H1 (cell line): Measurements from ENCODE around the gene ADCY7. TPM values are rescaled to one million over a fixed set of nuclear protein-coding genes. Genes with fewer than 3 reads are reported as not detected.

ENCODE experiments used
- CTCF ChIA-PET: fragments of 300-600 bp; sonication (Branson Sonifier 250); formaldehyde crosslinking; loops from one replicate; lab custom pipeline; 2021; ENCODE audit not compliant: partially characterized antibody; lab: Charles Lee
- POLR2A ChIA-PET: fragments of 300-600 bp; sonication (Branson Sonifier 250); formaldehyde crosslinking; loops from one replicate; lab custom pipeline; 2021; ENCODE audit warnings: inconsistent platforms; ENCODE audit not compliant: partially characterized antibody; lab: Charles Lee
- DNase-seq, 2 experiments: peaks; one replicate each; pipeline versions ENCODE4 v3.0.0 to v3.0.0-alpha.2; 2010 to 2022; ENCODE audit warnings: low spot score in 2 of 2, low read depth in 1 of 2, mixed read lengths in 1 of 2
- FAIRE-seq: peaks from 2 replicates; lab custom pipeline; 2011; peaks lifted over from hg19 to GRCh38; lab: Jason Lieb, UNC
- H2AFZ ChIP-seq: 2 replicates; pipeline ENCODE4 v1.8.1; 2012; ENCODE audit warnings: low read length, inconsistent platforms
- H2AK5ac ChIP-seq: 2 replicates; pipeline ENCODE4 v1.6.1; 2013; ENCODE audit warnings: low read depth, low read length
- H2BK120ac ChIP-seq: replicated peaks from 2 replicates; pipeline ENCODE3; 2013; ENCODE audit warnings: low read depth, low read length, inconsistent platforms
- H2BK12ac ChIP-seq: 2 replicates; pipeline ENCODE4 v1.6.1; 2013; ENCODE audit warnings: low read depth, low read length
- H2BK15ac ChIP-seq: 2 replicates; pipeline ENCODE4 v1.6.1; 2013; ENCODE audit warnings: low read length
- H2BK20ac ChIP-seq: 2 replicates; pipeline ENCODE4 v1.6.1; 2013; ENCODE audit warnings: low read length
- H2BK5ac ChIP-seq: 2 replicates; pipeline ENCODE4 v1.6.1; 2013; ENCODE audit warnings: low read depth, low read length
- H3K14ac ChIP-seq: 2 replicates; pipeline ENCODE4 v1.6.1; 2013; ENCODE audit warnings: inconsistent platforms; ENCODE audit not compliant: insufficient read length
- H3K18ac ChIP-seq: 2 replicates; pipeline ENCODE4 v1.6.1; 2013; ENCODE audit warnings: low read length; ENCODE audit errors: extremely low read depth
- H3K23ac ChIP-seq: 2 replicates; pipeline ENCODE4 v1.6.1; 2013; ENCODE audit warnings: inconsistent platforms; ENCODE audit not compliant: insufficient read length
- H3K23me2 ChIP-seq: 2 replicates; pipeline ENCODE4 v1.6.1; 2013; ENCODE audit warnings: low read depth, low read length
- H3K27ac ChIP-seq: 2 replicates; pipeline ENCODE4 v1.6.1; 2011; ENCODE audit warnings: low read depth, low read length, inconsistent platforms
- H3K27me3 ChIP-seq, 4 experiments: replicated peaks in 1 of 4; 1 replicate in 1 of 4; 2 replicates in 3 of 4; pipeline versions ENCODE4 v1.6.1 to v1.8.1; 2011 to 2013; ENCODE audit warnings: low read length in 3 of 4, mild to moderate bottlenecking in 3 of 4, inconsistent platforms in 2 of 4, mixed read lengths in 2 of 4, moderate library complexity in 1 of 4; ENCODE audit not compliant: control insufficient read depth in 3 of 4, insufficient read depth in 3 of 4; ENCODE audit errors: extremely low read depth in 1 of 4
- H3K36me3 ChIP-seq, 4 experiments: 2 replicates each; pipeline versions ENCODE4 v1.6.1 to v1.8.1; 2011 to 2013; ENCODE audit warnings: mild to moderate bottlenecking in 4 of 4, low read length in 3 of 4, moderate library complexity in 2 of 4, control low read depth in 1 of 4, inconsistent platforms in 1 of 4; ENCODE audit not compliant: insufficient read depth in 4 of 4, control insufficient read depth in 2 of 4
- H3K4ac ChIP-seq: replicated peaks from 2 replicates; pipeline ENCODE3; 2013; ENCODE audit warnings: low read length, low read depth, mixed read lengths, inconsistent platforms; ENCODE audit not compliant: insufficient read length
- H3K4me1 ChIP-seq, 4 experiments: replicated peaks in 1 of 4; 1 replicate in 1 of 4; 2 replicates in 3 of 4; pipeline versions ENCODE4 v1.6.1 to v1.8.1; 2011 to 2013; ENCODE audit warnings: low read length in 3 of 4, inconsistent platforms in 2 of 4, mixed read lengths in 1 of 4; ENCODE audit not compliant: insufficient read depth in 4 of 4, control insufficient read depth in 3 of 4
- H3K4me2 ChIP-seq, 2 experiments: 2 replicates each; pipeline versions ENCODE4 v1.6.1 to v1.8.1; 2011 to 2013; ENCODE audit warnings: low read depth in 2 of 2, low read length in 2 of 2, control low read depth in 1 of 2, inconsistent platforms in 1 of 2, mild to moderate bottlenecking in 1 of 2; ENCODE audit not compliant: insufficient read depth in 1 of 2
- H3K4me3 ChIP-seq, 4 experiments: fragments of 200-600, 300-600 bp in 1 of 4; sonication (generic), shearing (Covaris generic), sonication (Bioruptor Twin) in 1 of 4; 2 replicates each; pipeline versions ENCODE4 v1.5.1 to v1.8.1; 2011 to 2016; ENCODE audit warnings: low read length in 4 of 4, low read depth in 3 of 4, control low read depth in 2 of 4, inconsistent platforms in 2 of 4, mild to moderate bottlenecking in 2 of 4, mixed read lengths in 1 of 4, moderate library complexity in 1 of 4; ENCODE audit not compliant: insufficient read depth in 2 of 4; ENCODE audit errors: extremely low read depth in 1 of 4
- H3K56ac ChIP-seq: replicated peaks from 2 replicates; pipeline ENCODE3; 2013; ENCODE audit warnings: low read depth, mild to moderate bottlenecking, mixed read lengths, low read length, inconsistent platforms; ENCODE audit not compliant: insufficient read length
- H3K79me1 ChIP-seq: 2 replicates; pipeline ENCODE4 v1.6.1; 2013; ENCODE audit warnings: low read depth, low read length, control low read depth
- H3K79me2 ChIP-seq, 2 experiments: 2 replicates each; pipeline versions ENCODE4 v1.6.1 to v1.8.1; 2012 to 2013; ENCODE audit warnings: low read length in 2 of 2, mild to moderate bottlenecking in 2 of 2, inconsistent platforms in 1 of 2; ENCODE audit not compliant: insufficient read depth in 2 of 2, control insufficient read depth in 1 of 2
- H3K9ac ChIP-seq, 4 experiments: replicated peaks in 1 of 4; 1 replicate in 1 of 4; 2 replicates in 3 of 4; pipeline versions ENCODE4 v1.6.1 to v1.8.1; 2011 to 2013; ENCODE audit warnings: low read depth in 3 of 4, low read length in 3 of 4, control low read depth in 2 of 4, mild to moderate bottlenecking in 2 of 4, moderate library complexity in 2 of 4, inconsistent platforms in 1 of 4; ENCODE audit errors: extremely low read depth in 1 of 4
- H3K9me3 ChIP-seq, 2 experiments: 2 replicates each; pipeline versions ENCODE4 v1.6.1 to v1.8.1; 2012 to 2013; ENCODE audit warnings: mild to moderate bottlenecking in 2 of 2, moderate library complexity in 2 of 2, control low read depth in 1 of 2, inconsistent platforms in 1 of 2, low read depth in 1 of 2, low read length in 1 of 2, mixed read lengths in 1 of 2; ENCODE audit not compliant: insufficient read depth in 2 of 2
- H4K20me1 ChIP-seq, 2 experiments: replicated peaks in 1 of 2; 2 replicates each; pipeline versions ENCODE3 to v1.8.1; 2011 to 2013; ENCODE audit warnings: inconsistent platforms in 2 of 2, low read length in 2 of 2, mild to moderate bottlenecking in 1 of 2; ENCODE audit not compliant: insufficient read depth in 2 of 2, control insufficient read depth in 1 of 2
- H4K5ac ChIP-seq: 2 replicates; pipeline ENCODE4 v1.6.1; 2013; ENCODE audit warnings: low read length, low read depth, mixed read lengths, inconsistent platforms; ENCODE audit not compliant: insufficient read length
- H4K8ac ChIP-seq: 2 replicates; pipeline ENCODE4 v1.8.0; 2013; ENCODE audit warnings: mild to moderate bottlenecking, moderate library complexity, low read length, inconsistent platforms; ENCODE audit not compliant: insufficient read depth; ENCODE audit errors: extremely low read depth
- H4K91ac ChIP-seq: replicated peaks from 2 replicates; pipeline ENCODE3; 2013; ENCODE audit warnings: low read length, mixed read lengths, inconsistent platforms; ENCODE audit not compliant: insufficient read length
- CTCF ChIP-seq, 3 experiments: IDR thresholded peaks; 1 replicate in 2 of 3; 2 replicates in 1 of 3; pipeline versions ENCODE4 v1.5.1 to v1.6.1; 2011; ENCODE audit warnings: low read length in 3 of 3, mild to moderate bottlenecking in 3 of 3, inconsistent platforms in 2 of 3, low read depth in 1 of 3, moderate library complexity in 1 of 3; ENCODE audit not compliant: insufficient read depth in 1 of 3; ENCODE audit errors: control extremely low read depth in 1 of 3
- EGR1 ChIP-seq: IDR thresholded peaks from 2 replicates; pipeline ENCODE4 v1.6.1; 2011; ENCODE audit warnings: low read depth, low read length, borderline replicate concordance
- JUND ChIP-seq: IDR thresholded peaks from 2 replicates; pipeline ENCODE4 v1.6.1; 2011; ENCODE audit warnings: mild to moderate bottlenecking, improper control_type of control experiment, low read length
- TBP ChIP-seq: IDR thresholded peaks from 2 replicates; pipeline ENCODE4 v1.6.1; 2011; ENCODE audit warnings: low read depth, low read length, improper control_type of control experiment
- WGBS, 2 experiments: shearing (Covaris generic) in 1 of 2; methylation state at CpG; one replicate each; pipeline versions ENCODE4 v1.1.6 to v1.1.7; 2013 to 2015; ENCODE audit warnings: low lambda C conversion rate in 2 of 2, mixed read lengths in 2 of 2, inconsistent platforms in 1 of 2, low coverage in 1 of 2, missing lambda C conversion rate in 1 of 2; ENCODE audit not compliant: insufficient replicate concordance in 2 of 2, insufficient coverage in 1 of 2, insufficient read length in 1 of 2; ENCODE audit errors: extremely low coverage in 1 of 2, missing lambda C conversion rate in 1 of 2; 5-methylcytosine and 5-hydroxymethylcytosine counted together
- polyA plus RNA-seq, 7 experiments: library from polyadenylated mRNA; depleted of rRNA in 3 of 7; stranded (reverse) in 5 of 7; unstranded in 2 of 7; fragments of >200 nt in 5 of 7; fragments of 200-250 nt in 2 of 7; gene quantifications; 1 replicate in 5 of 7; 2 replicates in 1 of 7; 4 replicates in 1 of 7; pipeline versions ENCODE4 v1.2.1 to v1.2.3, GENCODE V29; 2011 to 2013; ENCODE audit warnings: missing spikeins in 2 of 7, mixed read lengths in 2 of 7
- total RNA-seq: library from RNA; stranded (reverse); fragmentation: NEBNext Ultra II Directional; extraction: Animal tissue kit (Norgen Biotek cat#: 25700); gene quantifications from 2 replicates; pipeline ENCODE4 v1.2.1, GENCODE V29; 2021

The ADCY7 gene
- total and polyA plus RNA-seq, 2 of the 8 experiments (the other 6 are each of a cell fraction or from before 2014, with no cell fraction given) = 2.4 to 5.1 TPM

DNA sequence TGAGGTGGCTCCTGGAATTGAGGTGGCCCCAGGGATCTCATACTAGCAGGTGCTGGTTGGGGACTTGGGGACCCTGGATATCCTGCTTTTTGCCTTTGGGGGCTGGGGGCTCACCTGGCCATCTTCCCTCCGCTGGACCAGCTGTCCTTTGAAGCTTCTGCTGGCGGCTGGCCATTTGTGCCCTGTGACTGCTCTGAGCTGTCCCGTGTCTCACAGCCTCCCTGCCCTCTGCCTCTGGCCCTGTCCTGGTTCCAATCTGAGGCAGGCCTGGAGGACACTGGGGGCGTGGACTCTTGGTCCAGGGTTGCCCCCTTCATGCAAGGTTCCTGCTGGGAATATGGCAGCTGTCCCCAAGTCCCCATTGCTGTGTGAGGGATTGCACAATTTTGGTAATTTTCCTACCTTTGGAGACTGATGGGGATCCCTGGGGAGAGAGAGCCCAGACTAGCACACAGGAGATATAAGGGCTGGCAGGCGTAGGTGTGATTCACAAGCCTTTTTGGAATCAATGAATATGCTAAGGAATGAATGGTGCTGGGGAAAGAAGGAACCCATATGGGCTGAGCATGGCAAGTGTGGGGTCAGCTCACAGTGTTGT lies 19.2 kb downstream of the ADCY7 start:
- CTCF ChIA-PET = interaction anchor here (1.1 to 2.2 kb wide), 3 partner anchors 11 to 444 kb away, joined by 3 to 13 read pairs (median 3); no protein-coding TSS in a partner anchor
- Histone ChIP-seq H3K27ac (no peak overlapping the region), H3K56ac (no peak overlapping the region), H4K91ac (no peak overlapping the region), H2BK15ac (no peak overlapping the region), H2AK5ac (no peak overlapping the region), H3K4me3 (no peak overlapping the region), H2BK5ac (no peak overlapping the region), H3K27me3 (no peaks in the 10 kb centered on the region), H3K4me1 (peaks cover 0 to 5% (median 0%) of the 10 kb centered on the region in 4 experiments; a peak in 1 of 7 replicates), H3K79me2 (no peaks in the 10 kb centered on the region), H3K4ac (no peak overlapping the region), H3K36me3 (no peaks in the 10 kb centered on the region), H4K5ac (no peak overlapping the region), H3K23me2 (no peaks in the 10 kb centered on the region), H2BK12ac (no peak overlapping the region), H3K9me3 (peaks cover 5 to 6% of the 10 kb centered on the region in 2 experiments; a peak in 3 of 4 replicates), H4K8ac (no peak overlapping the region), H3K4me2 (no peak overlapping the region), H2BK20ac (no peak overlapping the region), H3K23ac (no peak overlapping the region), H3K14ac (no peak overlapping the region), H3K9ac (no peak overlapping the region), H2AFZ (no peak overlapping the region), H3K79me1 (no peaks in the 10 kb centered on the region; the same call in 1 of the 2 replicates), H3K18ac (no peak overlapping the region), H2BK120ac (no peak overlapping the region), H4K20me1 (peaks cover 0 to 3% of the 10 kb centered on the region in 2 experiments)
- POLR2A ChIA-PET = no interaction called here
- WGBS, 2 experiments = 87% methylated on average over 4 of the region's 5 CpGs; no CpG with 5 or more reads in 1 of the 2 experiments
- DNase-seq (no peak), FAIRE-seq (no peak)
- no peak for TF ChIP-seq TBP
- TF ChIP-seq EGR1 = no peak
- no peak for TF ChIP-seq CTCF (IDR thresholded peaks at IDR 0.05; ENCODE audit: control extremely low read depth in 1 of 3, insufficient read depth in 1 of 3, low read depth in 1 of 3, low read length in 3 of 3)
- no peak for TF ChIP-seq JUND
